DND-41 (cell line): Measurements from ENCODE around the gene BCS1L.

ENCODE experiments used
- EZH2 ChIP-seq: IDR thresholded peaks from 3 replicates; pipeline ENCODE4 v1.6.1; 2012; ENCODE audit warnings: borderline replicate concordance, low read depth, mild to moderate bottlenecking, moderate library complexity, low read length, inconsistent platforms; ENCODE audit not compliant: severe bottlenecking
- TF ChIP-seq, protein P1 (sequence below): IDR thresholded peaks from 2 replicates; pipeline ENCODE4 v1.5.1; 2012; ENCODE audit warnings: borderline replicate concordance, low read length, moderate library complexity, mild to moderate bottlenecking; ENCODE audit not compliant: poor library complexity, severe bottlenecking; ENCODE audit errors: extremely low read depth

DNA sequence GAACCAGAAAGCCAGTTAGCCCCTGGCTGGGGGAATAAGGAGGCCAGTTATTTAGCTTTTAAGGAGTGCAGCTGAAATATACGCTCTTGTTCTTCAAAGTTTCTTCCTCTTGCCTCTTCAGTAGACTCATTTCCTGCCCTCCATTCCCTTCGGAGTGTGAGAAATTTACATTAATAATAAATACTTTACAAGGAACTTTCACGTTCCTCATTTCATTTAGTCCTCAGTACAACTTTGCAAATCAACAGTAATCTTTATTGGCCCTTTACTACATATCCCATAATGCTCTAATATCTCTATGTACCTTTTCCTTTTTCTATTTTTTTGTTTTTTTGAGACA is 36.1 kb upstream of the BCS1L start:
- TF ChIP-seq, protein P1, sequence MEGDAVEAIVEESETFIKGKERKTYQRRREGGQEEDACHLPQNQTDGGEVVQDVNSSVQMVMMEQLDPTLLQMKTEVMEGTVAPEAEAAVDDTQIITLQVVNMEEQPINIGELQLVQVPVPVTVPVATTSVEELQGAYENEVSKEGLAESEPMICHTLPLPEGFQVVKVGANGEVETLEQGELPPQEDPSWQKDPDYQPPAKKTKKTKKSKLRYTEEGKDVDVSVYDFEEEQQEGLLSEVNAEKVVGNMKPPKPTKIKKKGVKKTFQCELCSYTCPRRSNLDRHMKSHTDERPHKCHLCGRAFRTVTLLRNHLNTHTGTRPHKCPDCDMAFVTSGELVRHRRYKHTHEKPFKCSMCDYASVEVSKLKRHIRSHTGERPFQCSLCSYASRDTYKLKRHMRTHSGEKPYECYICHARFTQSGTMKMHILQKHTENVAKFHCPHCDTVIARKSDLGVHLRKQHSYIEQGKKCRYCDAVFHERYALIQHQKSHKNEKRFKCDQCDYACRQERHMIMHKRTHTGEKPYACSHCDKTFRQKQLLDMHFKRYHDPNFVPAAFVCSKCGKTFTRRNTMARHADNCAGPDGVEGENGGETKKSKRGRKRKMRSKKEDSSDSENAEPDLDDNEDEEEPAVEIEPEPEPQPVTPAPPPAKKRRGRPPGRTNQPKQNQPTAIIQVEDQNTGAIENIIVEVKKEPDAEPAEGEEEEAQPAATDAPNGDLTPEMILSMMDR, result no peak
- no peak for TF ChIP-seq EZH2
